Fibroblast of villous mesenchyme (primary cell): ENCODE results near the gene NGEF. TPM values are rescaled to one million over a fixed set of nuclear protein-coding genes. Genes with fewer than 3 reads are reported as not detected.

ENCODE experiments used
- DNase-seq: peaks from one replicate; pipeline ENCODE4 v3.0.0-alpha.2; 2010; ENCODE audit warnings: low read depth
- H3K4me3 ChIP-seq: 2 replicates; pipeline ENCODE4 v1.5.1; 2011; ENCODE audit warnings: low read depth, mild to moderate bottlenecking, low read length
- total RNA-seq: library from RNA; depleted of rRNA; stranded (reverse); fragments of >200 nt; gene quantifications from 2 replicates; pipeline ENCODE4 v1.2.3, GENCODE V29; 2012
- TF ChIP-seq, protein P1 (sequence below): IDR thresholded peaks from 2 replicates; pipeline ENCODE4 v1.5.1; 2012; ENCODE audit warnings: low read depth, mild to moderate bottlenecking, low read length; ENCODE audit not compliant: insufficient read depth

The NGEF gene
- total RNA-seq, 1 donor: 0.86 TPM

DNA sequence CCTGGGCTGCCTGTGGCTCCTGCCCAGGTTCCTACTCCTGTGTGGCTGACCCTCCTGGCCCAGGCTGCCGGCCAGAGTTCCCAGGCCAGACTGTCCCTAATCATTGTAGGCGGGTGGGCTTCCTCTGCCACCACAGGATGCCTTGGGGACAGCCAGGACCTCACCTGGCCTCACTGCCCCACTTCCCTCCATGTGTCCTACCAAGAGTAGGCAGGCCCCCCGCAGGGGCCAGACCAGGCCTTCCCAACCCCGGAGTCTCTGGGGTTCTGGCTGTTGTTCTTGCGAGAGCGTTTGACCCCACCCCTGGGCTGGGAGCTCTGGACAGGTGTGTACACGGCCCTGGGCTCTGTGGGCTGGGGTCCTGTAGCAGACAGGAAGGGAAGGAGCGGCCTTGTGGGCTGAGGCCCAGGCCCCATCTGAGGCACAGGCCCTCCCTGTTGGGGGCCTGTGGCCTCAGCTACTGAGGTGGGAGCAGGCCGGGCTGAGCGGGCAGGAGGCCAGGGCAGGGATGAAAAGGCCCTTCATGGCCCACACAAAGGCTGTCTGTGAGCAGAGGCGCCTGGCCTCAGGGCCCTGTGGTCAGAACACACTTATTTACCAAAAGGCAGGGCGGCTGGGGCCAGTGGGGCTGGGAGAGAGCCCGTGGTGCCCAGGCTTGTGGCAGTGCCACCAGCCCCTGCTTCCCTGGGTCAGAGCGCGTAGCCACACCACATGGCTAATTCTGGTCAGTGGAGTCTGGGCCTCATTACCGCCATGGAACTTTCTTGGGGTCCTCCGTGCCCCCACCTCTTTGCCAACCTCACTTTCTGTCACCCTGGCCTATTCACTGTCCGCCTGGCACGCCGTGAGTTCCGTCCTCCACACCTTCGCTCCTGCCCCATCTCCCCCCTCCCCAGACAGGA, 141.0 kb downstream of the NGEF start:
- TF ChIP-seq, protein P1, sequence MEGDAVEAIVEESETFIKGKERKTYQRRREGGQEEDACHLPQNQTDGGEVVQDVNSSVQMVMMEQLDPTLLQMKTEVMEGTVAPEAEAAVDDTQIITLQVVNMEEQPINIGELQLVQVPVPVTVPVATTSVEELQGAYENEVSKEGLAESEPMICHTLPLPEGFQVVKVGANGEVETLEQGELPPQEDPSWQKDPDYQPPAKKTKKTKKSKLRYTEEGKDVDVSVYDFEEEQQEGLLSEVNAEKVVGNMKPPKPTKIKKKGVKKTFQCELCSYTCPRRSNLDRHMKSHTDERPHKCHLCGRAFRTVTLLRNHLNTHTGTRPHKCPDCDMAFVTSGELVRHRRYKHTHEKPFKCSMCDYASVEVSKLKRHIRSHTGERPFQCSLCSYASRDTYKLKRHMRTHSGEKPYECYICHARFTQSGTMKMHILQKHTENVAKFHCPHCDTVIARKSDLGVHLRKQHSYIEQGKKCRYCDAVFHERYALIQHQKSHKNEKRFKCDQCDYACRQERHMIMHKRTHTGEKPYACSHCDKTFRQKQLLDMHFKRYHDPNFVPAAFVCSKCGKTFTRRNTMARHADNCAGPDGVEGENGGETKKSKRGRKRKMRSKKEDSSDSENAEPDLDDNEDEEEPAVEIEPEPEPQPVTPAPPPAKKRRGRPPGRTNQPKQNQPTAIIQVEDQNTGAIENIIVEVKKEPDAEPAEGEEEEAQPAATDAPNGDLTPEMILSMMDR: no peak
- no peak for DNase-seq
- H3K4me3 ChIP-seq: no peak overlapping the region

DNA sequence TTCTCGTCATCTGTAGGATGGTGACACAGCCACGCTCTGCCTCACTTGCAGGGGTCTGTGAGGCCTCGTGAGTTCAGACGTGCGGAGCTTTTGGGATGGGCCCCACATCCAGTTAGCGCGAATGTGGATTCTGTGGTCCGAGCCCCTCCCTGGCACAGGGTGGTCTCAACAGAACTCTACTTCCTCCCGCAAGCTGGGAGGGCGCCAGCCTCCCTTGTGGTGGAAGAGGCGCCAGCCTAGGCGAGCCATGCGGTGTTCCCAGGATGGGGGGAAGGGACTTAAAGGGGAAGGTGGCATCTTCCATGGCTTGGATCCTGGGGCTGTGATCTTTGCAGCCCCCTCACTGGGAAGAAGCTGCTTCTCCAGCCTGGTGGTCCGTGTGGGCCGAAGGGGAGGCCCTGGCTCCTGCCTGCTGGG, 141.6 kb downstream of the NGEF start:
- TF ChIP-seq, protein P1: no peak
- no peak overlapping the region for H3K4me3 ChIP-seq
- no peak for DNase-seq

DNA sequence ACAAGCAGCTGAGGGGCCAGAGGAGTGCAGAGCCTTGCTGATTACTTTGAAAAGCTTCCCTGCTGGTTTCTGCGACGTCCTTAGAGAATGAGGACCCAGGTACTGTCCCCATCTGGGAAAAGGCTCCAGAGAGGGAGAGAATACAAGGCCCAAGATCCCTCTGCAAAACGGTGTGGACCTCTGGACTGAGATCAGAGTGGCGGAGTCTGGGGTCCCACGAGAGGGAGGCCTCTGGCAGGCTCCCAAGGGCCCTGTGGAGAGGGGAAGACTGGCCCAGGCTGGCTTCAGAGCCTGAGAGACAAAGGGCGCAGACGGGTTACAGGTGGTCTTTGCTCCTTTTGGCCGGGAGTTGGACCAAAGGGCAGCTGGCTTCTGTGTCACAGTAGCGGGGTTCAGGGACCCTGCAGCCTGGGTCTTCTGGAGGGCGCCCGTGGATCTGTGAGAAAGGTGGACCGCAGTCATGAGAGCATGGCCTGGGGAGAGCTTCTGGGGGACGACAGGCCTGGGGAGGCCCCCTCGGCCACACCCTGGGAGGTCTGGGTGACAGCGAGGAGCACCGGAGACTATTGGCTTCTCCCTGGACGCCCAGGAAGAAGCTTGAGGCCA, 142.2 kb downstream of the NGEF start:
- DNase-seq: no peak
- H3K4me3 ChIP-seq: no peak overlapping the region
- TF ChIP-seq, protein P1: no peak

DNA sequence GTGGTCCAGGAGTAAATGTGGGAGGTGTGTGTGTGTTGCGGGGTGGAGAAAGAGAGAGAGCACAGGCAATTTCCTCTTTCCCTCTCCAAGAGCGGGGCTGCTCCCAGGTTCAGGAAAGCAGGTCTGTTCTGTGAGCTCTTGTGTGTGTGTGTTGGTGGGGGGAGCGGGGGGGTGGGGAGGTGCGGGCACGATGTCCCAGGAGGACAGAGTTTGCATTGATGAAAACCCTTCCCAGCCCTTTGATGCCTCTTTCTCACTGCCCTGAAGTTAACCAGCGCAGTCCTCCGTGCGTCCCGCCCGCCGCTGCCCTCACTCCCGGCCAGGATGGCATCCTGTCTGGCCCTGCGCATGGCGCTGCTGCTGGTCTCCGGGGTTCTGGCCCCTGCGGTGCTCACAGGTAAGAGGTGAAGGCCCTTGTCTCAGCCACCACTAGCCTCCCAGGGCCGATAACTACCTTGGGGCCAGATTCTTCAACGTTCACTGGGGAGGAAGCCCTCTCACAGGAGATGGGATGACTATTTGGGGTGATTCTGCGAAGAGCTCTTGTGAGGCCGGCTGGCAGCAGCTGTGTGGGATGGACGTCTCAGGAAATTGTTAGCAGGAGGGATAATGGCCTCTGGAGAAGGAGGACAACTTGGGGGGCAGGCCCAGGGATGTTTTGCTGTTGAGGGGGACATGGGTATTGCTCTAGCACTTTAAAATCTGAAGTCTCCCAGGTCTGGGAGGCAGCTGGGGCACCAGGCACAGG, 142.9 kb downstream of the NGEF start, which contains the start of gene SNORC:
TSS of gene SNORC (plus strand) at position 247 of the 748 bp plus-strand sequence. CDS start at position 325, 78 bp downstream.
- TF ChIP-seq, protein P1: no peak
- DNase-seq: no peak

DNA sequence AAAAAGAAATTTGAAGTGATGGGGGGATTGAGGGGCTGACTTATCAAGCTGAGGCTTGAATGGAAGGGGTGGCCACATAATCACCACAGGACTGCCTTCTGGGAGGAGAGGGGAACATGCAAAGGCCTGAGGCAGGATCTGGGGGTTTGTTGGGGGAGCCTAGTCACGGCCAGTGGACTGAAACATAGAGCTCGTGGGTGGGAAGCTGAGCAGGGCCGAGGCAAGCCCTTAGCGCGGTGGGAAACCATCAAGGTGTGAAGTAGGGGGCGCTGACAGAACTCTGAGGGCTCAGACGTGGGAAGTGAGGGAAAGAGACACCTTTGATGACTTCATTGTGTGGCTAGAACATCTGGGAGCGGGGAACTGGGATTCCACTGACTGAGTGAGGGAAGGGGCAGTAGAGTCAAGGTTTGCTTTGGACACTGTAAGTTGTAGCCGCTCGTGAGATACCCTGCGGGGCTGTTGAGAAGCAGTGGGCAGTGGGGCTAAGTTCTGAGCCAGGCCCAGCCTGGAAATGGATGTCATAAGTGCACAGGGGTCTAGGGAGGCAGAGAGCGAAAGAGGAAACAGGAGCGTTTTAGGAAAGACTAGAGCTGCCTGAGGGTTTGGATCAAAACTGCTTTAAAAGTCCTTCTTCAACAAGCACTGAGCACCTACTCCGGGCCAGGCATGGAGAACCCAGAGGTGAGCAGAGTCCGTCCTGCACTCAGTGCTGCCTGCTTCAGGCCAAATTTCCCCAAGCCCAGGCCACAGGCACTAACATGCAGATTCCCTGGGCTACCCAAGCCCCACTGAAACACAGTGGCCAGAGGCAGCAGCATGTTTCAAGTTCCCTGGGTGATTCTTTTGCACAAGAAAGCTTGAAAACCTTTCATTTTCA, 143.7 kb downstream of the NGEF start:
- no peak for DNase-seq
- TF ChIP-seq, protein P1: no peak
- H3K4me3 ChIP-seq: no peak overlapping the region

More for the DNA sequence above, 142.9 kb downstream of the NGEF start, which contains the start of gene SNORC:
- no peak within 1 kb of the TSS for H3K4me3 ChIP-seq

DNA sequence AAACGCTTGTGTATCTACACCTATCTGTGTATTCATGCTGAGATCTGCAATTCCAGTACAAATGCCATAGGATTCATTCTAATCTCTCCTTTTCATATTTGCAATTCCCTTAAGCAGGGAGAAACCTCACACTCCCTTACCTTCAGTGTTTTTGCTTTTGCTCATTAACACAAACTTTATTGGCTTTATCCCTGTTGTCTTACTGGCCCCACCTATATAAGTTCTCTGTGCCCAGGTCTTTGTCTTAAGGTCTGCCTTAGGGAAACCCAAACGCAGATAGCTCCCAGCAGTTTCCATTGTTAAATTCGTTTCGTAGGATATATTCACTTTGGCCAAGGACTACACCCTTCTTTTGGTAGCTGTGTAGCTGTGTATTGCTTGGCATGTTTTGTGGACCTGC, 147.0 kb downstream of the NGEF start:
- TF ChIP-seq, protein P1: no peak
- DNase-seq: no peak
- no peak overlapping the region for H3K4me3 ChIP-seq
